Choroid plexus epithelial cell (primary cell): ENCODE data around the gene PIN1.

Source experiments
- DNase-seq: peaks from one replicate; pipeline ENCODE4 v3.0.0-alpha.2; 2010; ENCODE audit warnings: low read depth
- H3K4me3 ChIP-seq: 2 replicates; pipeline ENCODE4 v1.5.1; 2011; ENCODE audit warnings: low read depth, mild to moderate bottlenecking, control low read depth, low read length, moderate library complexity
- CTCF ChIP-seq: conservative IDR thresholded peaks from 2 replicates; pipeline ENCODE4 v1.5.1; 2011; ENCODE audit warnings: low read depth, mild to moderate bottlenecking, control low read depth, inconsistent platforms, low read length, moderate library complexity

The PIN1 gene

GRCh38 chr19:9865732-9866501 lies 30.8 kb downstream of the PIN1 start:
- no peak overlapping the region for H3K4me3 ChIP-seq
- no peak for DNase-seq
- no peak for TF ChIP-seq CTCF

- no peak for DNase-seq
- no peak overlapping the region for H3K4me3 ChIP-seq
- TF ChIP-seq CTCF = no peak
Observed at GRCh38 chr19:9868983-9869617, 34.0 kb downstream of the PIN1 start.

- no peak for DNase-seq
- no peak for TF ChIP-seq CTCF
- H3K4me3 ChIP-seq = no peak overlapping the region
Observed at GRCh38 chr19:9871626-9872338, 36.7 kb downstream of the PIN1 start.

GRCh38 chr19:9872618-9873242 lies 37.6 kb downstream of the PIN1 start:
- DNase-seq = no peak
- H3K4me3 ChIP-seq = no peak overlapping the region
- no peak for TF ChIP-seq CTCF

- no peak for TF ChIP-seq CTCF
- no peak overlapping the region for H3K4me3 ChIP-seq
- no peak for DNase-seq
Observed at GRCh38 chr19:9875031-9875627, 40.0 kb downstream of the PIN1 start.

GRCh38 chr19:9875796-9876195 lies 40.7 kb downstream of the PIN1 start:
- H3K4me3 ChIP-seq = no peak overlapping the region
- no peak for DNase-seq
- no peak for TF ChIP-seq CTCF
